SU-DHL-6 (cell line): ENCODE measurements around the gene MICAL2.

Source experiments
- CTCF ChIP-seq: fragments of 200-600 bp; sonication (generic); IDR thresholded peaks from one replicate; pipeline ENCODE4 v1.5.1; 2017; ENCODE audit warnings: antibody characterized with exemption, mild to moderate bottlenecking, low read length, moderate library complexity; ENCODE audit not compliant: insufficient read depth, poor library complexity, severe bottlenecking
- EZH2phosphoT487 ChIP-seq: fragments of 200-600 bp; sonication (generic), shearing (Covaris generic); conservative IDR thresholded peaks from 2 replicates; pipeline ENCODE4 v1.6.1; 2018; ENCODE audit warnings: mild to moderate bottlenecking, antibody characterized with exemption, low read length, moderate library complexity, mixed read lengths

- no peak for TF ChIP-seq CTCF
- TF ChIP-seq EZH2phosphoT487: no peak
These were observed 56.1 kb downstream of the MICAL2 start for GRCh38 chr11:12166299-12167060.
